SKM-1 treated with dmso at 0.1 percent for 144 hours (cell line): ENCODE results near the gene CDH4.
A peak's percentile ranks its signal among the peaks of the same experiment; 100 is the strongest.

Experiments
- DNase-seq: peaks from one replicate; lab custom pipeline; 2025; ENCODE audit not compliant: unreplicated experiment; lab: John Stamatoyannopoulos, UW

The CDH4 gene

DNA sequence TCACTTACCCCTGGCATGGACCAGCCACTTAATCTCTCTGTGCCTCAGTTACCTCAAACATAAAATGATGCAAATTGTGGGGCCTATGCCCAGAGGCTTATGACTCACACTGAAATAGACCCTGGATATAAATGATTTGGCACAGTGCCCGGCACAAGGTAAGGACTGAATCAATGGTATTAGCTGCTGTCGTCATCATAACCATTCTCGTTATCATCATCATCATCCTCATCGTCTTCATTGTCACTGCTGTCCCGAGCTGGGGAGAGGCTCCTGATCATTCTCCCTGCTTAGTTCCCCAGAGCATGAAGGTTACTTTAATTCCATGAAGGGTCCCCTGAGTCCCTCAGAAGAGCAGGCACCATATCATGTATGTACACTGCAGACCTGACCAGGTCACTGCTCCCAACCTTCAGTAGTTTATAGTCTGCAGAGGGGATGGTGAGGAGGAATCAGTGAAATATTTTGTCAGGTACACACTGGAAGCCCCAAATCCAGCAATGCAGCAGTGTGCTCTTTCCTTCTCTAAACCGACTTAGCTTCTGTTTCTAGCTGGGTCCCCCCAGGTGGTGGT is 664.3 kb downstream of the CDH4 start:
- DNase-seq: no peak

- no peak for DNase-seq
These were observed 665.5 kb downstream of the CDH4 start for GRCh38 chr20:61917474-61918145.

GRCh38 chr20:61918548-61918947 is 666.5 kb downstream of the CDH4 start:
- DNase-seq: no peak

DNA sequence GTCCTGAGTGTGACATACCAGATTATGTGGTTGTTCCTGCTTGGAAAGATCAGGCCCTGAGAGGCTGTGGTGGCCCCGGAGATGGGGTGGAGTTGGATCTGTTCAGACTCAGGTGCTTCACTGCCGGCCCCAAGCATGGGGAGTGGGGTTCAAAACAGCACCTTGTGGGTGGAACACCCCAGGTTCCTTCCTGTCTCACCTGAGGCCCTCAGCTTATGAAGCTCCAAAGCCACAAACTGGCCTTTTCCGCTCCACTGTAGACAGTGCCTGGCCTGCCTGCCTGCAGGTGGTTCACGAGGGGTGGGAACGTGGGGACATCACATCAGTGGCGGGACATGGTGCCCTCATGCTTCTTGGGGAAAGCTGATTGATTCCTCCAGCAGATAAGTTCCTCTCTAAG is 667.2 kb downstream of the CDH4 start:
- no peak for DNase-seq

DNA sequence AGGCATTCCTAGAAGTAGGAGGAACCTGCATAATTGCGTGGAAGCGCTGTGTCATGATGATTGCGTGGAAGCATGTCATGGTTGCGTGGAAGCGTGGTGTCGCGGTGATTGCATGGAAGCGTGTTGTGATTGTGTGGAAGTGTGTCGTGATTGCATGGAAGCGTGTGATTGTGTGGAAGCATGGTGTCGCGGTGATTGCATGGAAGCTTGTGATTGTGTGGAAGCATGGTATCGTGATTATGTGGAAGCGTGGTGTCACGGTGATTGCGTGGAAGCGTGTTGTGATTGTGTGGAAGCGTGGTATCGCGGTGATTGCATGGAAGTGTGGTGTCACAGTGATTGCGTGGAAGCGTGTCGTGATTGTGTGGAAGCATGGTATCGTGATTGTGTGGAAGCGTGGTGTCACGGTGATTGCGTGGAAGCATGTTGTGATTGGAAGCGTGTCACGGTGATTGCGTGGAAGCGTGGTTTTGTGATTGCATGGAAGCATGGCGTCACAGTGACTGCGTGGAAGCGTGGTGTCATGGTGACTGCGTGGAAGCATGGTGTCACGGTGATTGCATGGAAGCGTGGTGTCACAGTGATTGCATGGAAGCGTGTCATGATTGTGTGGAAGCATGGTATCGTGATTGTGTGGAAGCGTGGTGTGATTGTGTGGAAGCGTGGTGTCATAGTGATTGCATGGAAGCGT is 667.8 kb downstream of the CDH4 start:
- DNase-seq: no peak

DNA sequence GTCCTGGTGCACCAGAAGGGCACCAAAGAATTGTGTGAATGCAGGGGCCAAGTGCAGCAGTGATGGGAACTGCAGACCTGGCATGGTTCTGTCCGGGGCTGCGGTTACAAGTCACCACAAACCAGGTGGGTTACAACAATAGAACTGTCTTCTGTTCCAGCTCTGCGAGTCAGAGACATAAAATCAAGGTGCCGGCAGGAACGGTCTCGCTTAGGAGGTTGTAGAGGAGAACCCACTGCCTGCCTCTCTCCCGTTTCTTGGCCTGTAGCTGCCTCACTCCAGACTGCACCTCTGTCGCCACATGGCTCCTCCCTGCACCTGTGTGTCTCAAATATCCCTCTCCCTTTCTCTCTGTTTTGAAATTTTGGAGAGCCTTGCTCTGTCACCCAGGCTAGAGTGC is 670.4 kb downstream of the CDH4 start:
- DNase-seq: no peak

GRCh38 chr20:61922936-61923335 is 670.9 kb downstream of the CDH4 start:
- DNase-seq: no peak

- DNase-seq: no peak
These were observed 671.5 kb downstream of the CDH4 start for GRCh38 chr20:61923371-61924166.

GRCh38 chr20:61924211-61924857 is 672.3 kb downstream of the CDH4 start:
- no peak for DNase-seq

DNA sequence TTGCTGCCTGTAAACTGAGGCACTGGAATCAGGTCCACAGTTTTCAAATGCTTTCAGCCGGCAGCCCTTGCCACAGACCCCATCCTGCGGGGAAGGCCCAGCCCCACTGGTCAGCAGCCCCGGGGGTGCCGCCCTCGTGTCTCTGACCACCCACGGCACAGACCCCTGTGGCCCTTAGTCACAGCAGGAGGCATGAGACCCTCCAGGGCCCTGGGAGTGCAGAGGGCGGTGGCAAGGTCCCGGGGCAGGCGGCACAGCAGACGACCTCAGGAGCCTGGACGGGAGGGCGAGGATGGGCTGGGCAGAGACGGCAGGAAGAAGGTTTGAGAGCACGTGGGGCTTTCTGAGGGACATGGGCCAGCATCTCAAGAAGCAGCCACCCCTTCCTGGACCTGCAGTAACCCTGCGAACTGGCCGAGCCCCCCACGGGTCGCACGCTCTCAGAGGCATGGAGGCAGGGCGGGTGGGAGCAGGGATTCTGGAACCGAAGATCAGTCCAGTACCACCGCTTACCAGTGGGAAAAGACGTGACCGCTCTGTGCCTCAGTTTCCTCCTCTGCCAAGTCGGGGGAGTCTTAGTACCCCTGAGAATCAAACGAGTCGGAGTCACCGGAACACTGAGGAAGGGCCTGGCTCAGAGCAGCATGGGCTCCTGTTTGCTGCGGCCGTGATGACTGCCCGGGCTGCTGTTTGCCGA is 672.9 kb downstream of the CDH4 start:
- no peak for DNase-seq

DNA sequence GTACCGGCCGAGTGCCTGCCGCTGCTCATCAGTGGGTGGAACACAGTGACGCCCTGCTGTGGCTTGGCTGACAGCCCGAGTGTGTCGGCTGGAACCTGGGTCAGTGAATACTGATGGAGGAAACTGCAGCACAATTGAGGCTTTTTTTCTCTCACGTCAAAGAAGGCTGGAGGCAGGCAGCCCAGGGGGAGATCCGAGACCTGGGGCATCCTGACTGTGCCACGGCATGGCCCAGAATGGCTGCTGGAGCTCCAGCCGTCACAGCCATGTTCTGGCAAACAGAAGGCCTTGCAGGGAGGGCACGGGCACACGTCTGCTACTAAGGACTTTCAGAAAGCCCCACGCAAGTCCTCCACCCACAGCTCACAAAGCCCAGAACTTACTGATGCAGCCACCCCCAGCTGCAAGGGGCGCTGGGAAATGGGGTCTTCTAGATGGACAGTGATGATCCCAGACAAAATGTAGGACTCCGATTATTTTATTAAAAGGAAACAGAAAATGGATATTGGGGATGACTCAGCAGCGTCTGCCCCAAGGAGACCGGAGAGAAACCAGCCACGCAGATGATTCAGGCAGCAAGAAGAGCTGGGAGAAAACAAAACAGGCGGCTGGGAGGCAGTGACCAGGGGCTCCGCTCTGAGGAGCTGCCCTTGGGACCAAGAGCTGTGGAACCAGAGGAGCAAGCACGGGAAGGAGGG is 673.6 kb downstream of the CDH4 start:
- peak; percentile 5 for DNase-seq

GRCh38 chr20:61926253-61926613 is 674.2 kb downstream of the CDH4 start:
- DNase-seq: no peak

- no peak for DNase-seq
These were observed 674.7 kb downstream of the CDH4 start for GRCh38 chr20:61926796-61927192.

DNA sequence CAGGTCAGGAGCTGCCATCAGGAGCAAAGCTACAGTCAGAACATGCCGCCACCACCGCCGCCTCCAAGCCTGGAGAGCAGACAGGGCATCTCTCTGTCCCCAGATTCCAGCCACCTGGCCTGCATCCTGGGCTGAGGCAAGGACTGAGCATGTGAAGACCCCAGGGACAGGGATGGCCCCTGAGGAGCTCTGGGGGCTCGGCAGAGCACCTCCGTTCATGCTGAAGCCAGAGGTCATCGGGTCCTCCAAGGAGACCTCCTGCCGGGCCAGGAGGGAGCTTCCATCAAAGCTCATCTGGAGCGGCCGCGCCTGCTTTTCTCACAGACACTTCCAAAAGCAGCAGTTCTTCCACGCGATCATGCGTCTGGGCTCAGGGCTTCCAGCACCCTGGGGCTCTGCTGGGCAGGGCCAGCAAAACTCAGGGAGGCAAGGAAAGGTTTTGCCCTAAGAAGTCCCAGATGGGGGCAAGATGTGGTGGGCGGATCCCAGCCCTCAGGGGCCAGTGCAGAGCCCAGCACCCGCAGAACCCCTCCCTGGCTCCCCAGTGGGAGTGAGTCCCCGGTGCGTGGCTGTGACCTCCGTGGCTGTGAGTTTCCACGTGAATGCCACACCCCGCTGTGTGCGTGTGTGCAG is 675.2 kb downstream of the CDH4 start:
- DNase-seq: no peak

- no peak for DNase-seq
These were observed 675.9 kb downstream of the CDH4 start for GRCh38 chr20:61927826-61928541.

GRCh38 chr20:61929561-61929960 is 677.5 kb downstream of the CDH4 start:
- no peak for DNase-seq

DNA sequence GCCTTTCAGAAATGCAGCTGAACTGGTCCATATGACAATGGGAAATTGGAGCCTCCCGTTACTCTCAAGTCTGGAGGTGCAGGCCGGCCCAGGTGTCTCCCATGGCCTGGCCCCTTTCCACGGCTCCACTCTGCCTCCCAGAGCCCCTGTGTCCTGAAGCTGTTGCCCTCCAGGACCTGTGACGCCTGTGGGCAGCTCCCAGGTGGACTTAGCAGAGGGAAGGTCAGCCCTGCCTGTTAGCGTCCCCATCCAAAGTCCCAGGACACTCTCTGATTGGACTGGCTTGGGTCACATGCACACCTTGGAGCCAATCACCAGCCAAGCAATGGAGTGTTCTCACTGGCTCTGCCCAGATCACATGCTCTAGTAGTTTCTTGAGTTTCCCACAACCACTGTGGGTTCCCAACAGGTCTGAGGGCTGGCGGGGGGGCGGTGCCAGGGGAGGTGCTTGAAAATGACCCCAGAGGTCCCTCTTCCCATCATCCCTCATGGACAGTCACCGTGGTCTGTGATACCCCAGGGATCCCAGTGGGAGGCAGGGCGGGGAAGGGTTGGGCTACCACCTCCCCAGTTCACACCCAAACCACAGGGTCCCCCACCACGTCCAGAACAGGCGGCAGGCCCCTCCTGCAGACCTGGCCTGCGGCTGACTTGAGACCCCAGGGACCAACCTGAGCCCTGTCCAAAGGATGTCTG is 678.1 kb downstream of the CDH4 start:
- DNase-seq: no peak

GRCh38 chr20:61930776-61931475 is 678.9 kb downstream of the CDH4 start:
- no peak for DNase-seq
